Liver (tissue), 9 donors: ENCODE measurements around the gene STKLD1. TPM values are rescaled to one million over a fixed set of nuclear protein-coding genes. Genes with fewer than 3 reads are reported as not detected.
A peak's percentile ranks its signal among the peaks of the same experiment; 100 is the strongest.
"Not testable (repeated sequence)": the region's sequence is repeated elsewhere in the genome, so short reads cannot be mapped to it uniquely, and the experiment has no call there.

Experiments
- DNase-seq: peaks from one replicate; pipeline ENCODE4 v3.0.0-alpha.2; 2017; ENCODE audit warnings: low spot score
- H3K27ac ChIP-seq, 2 donors: one replicate each; pipeline ENCODE4 v1.7.0; 2013; ENCODE audit warnings: inconsistent platforms in 2 of 2, low read length in 2 of 2, control low read depth in 1 of 2, low read depth in 1 of 2, mild to moderate bottlenecking in 1 of 2
- H3K27me3 ChIP-seq, 4 donors: one replicate each; pipeline versions ENCODE4 v1.6.1 to v1.7.0; 2013; ENCODE audit warnings: low read length in 3 of 4, inconsistent platforms in 1 of 4, mild to moderate bottlenecking in 1 of 4, moderate library complexity in 1 of 4; ENCODE audit not compliant: control insufficient read depth in 4 of 4, insufficient read depth in 4 of 4
- H3K36me3 ChIP-seq, 4 donors: one replicate each; pipeline versions ENCODE4 v1.6.1 to v1.7.0; 2013; ENCODE audit warnings: low read length in 3 of 4, mild to moderate bottlenecking in 3 of 4, low read depth in 1 of 4, moderate library complexity in 1 of 4; ENCODE audit not compliant: control insufficient read depth in 4 of 4, insufficient read depth in 3 of 4
- H3K4me1 ChIP-seq, 4 donors: one replicate each; pipeline versions ENCODE4 v1.6.1 to v1.7.0; 2013; ENCODE audit warnings: low read length in 3 of 4, mild to moderate bottlenecking in 3 of 4, moderate library complexity in 1 of 4; ENCODE audit not compliant: control insufficient read depth in 4 of 4, insufficient read depth in 4 of 4
- H3K4me3 ChIP-seq, 3 donors: one replicate each; pipeline versions ENCODE4 v1.6.1 to v1.7.0; 2013; ENCODE audit warnings: low read length in 3 of 3, control low read depth in 1 of 3, low read depth in 1 of 3, mild to moderate bottlenecking in 1 of 3
- H3K9ac ChIP-seq, 2 donors: one replicate each; pipeline ENCODE4 v1.7.0; 2013; ENCODE audit warnings: low read length in 2 of 2, mild to moderate bottlenecking in 2 of 2, moderate library complexity in 2 of 2, control low read depth in 1 of 2, low read depth in 1 of 2
- H3K9me3 ChIP-seq, 4 donors: one replicate each; pipeline versions ENCODE4 v1.6.1 to v1.7.0; 2013; ENCODE audit warnings: low read length in 3 of 4; ENCODE audit not compliant: control insufficient read depth in 4 of 4
- CTCF ChIP-seq: fragments of 150-350 bp; IDR thresholded peaks from 2 replicates; pipeline ENCODE4 v1.5.1; 2017; ENCODE audit warnings: improper control_type of control experiment, low read depth, low read length; ENCODE audit not compliant: missing input control
- FOXA2 ChIP-seq: IDR thresholded peaks from 2 replicates; pipeline ENCODE4 v1.6.1; 2016; ENCODE audit warnings: antibody characterized with exemption
- HNF4A ChIP-seq, 2 donors: conservative IDR thresholded peaks; 2 replicates each; pipeline ENCODE4 v1.6.1; 2016; ENCODE audit warnings: antibody characterized with exemption in 2 of 2, mild to moderate bottlenecking in 2 of 2
- HNF4G ChIP-seq: IDR thresholded peaks from 2 replicates; pipeline ENCODE4 v1.6.1; 2016; ENCODE audit warnings: antibody characterized with exemption
- MAX ChIP-seq: IDR thresholded peaks from 2 replicates; pipeline ENCODE4 v1.6.1; 2016; ENCODE audit warnings: antibody characterized with exemption
- REST ChIP-seq: IDR thresholded peaks from 2 replicates; pipeline ENCODE4 v1.6.1; 2016; ENCODE audit warnings: antibody characterized with exemption, mild to moderate bottlenecking
- RXRA ChIP-seq, 2 donors: IDR thresholded peaks; 2 replicates each; pipeline ENCODE4 v1.6.1; 2017 to 2018; ENCODE audit warnings: antibody characterized with exemption in 2 of 2, mild to moderate bottlenecking in 1 of 2
- YY1 ChIP-seq: IDR thresholded peaks from 2 replicates; pipeline ENCODE4 v1.6.1; 2016; ENCODE audit warnings: antibody characterized with exemption, mild to moderate bottlenecking
- ZBTB33 ChIP-seq: IDR thresholded peaks from 2 replicates; pipeline ENCODE4 v1.6.1; 2016; ENCODE audit warnings: antibody characterized with exemption
- WGBS: extraction: QIAGEN DNeasy Blood & Tissue Kit; methylation state at CpG from one replicate; pipeline ENCODE4 v1.1.7; 2013; 5-methylcytosine and 5-hydroxymethylcytosine counted together
- polyA plus RNA-seq, 2 donors: library from polyadenylated mRNA; stranded (reverse) in 1 of 2; unstranded in 1 of 2; fragments of 200-250 nt in 1 of 2; fragments of >200 nt in 1 of 2; fragmentation: Nextera tagmentation in 1 of 2; extraction: Ambion mirVana in 1 of 2; gene quantifications; one replicate each; pipeline versions ENCODE4 v1.2.1 to v1.2.3, GENCODE V29; 2013 to 2015
- total RNA-seq, 2 donors: library from RNA; depleted of rRNA; stranded (reverse); fragments of >200 nt; gene quantifications; one replicate each; pipeline ENCODE4 v1.2.3, GENCODE V29; 2014
- donor health status: healthy.
- donor health status: healthy.
- donor health status: healthy.
- donor health status: healthy.
- donor health status: healthy.

Gene STKLD1
- total and polyA plus RNA-seq, 4 donors, result 0.25 to 0.85 (median 0.33) TPM

- Histone ChIP-seq H3K9ac (no peak overlapping the region), H3K27ac (no peak overlapping the region), H3K27me3 (no peaks in the 10 kb centered on the region), H3K9me3 (no peaks in the 10 kb centered on the region), H3K4me3 (no peak overlapping the region), H3K36me3 (peaks cover 20 to 42% (median 30%) of the 10 kb centered on the region in 4 donors), H3K4me1 (peaks cover 0 to 26% (median 13%) of the 10 kb centered on the region in 4 donors)
- no peak for DNase-seq
- 87% methylated on average over 6 of the region's 6 CpGs for WGBS
- TF ChIP-seq FOXA2 (no peak), RXRA (IDR thresholded peaks at IDR 0.05) (no peak), MAX (no peak), REST (no peak), YY1 (no peak), CTCF (no peak), ZBTB33 (no peak), HNF4G (no peak), HNF4A (conservative IDR thresholded peaks at IDR 0.05) (no peak)
Measured at GRCh38 chr9:133334161-133334560, 42.0 kb upstream of the STKLD1 start.

- H3K9ac ChIP-seq, result peak overlapping the region in 1 of 2 donors; percentile 53
- H3K27ac ChIP-seq, H3K27me3 ChIP-seq, H3K9me3 ChIP-seq, DNase-seq: not testable (repeated sequence)
- 75% methylated on average over 11 of the region's 11 CpGs for WGBS
- H3K36me3 ChIP-seq, result peaks cover 20 to 47% (median 33%) of the 10 kb centered on the region in 4 donors
- peak overlapping the region in 2 of 3 donors; percentile 67 to 85 for H3K4me3 ChIP-seq
- H3K4me1 ChIP-seq, result peaks cover 0 to 26% (median 13%) of the 10 kb centered on the region in 4 donors
Measured at GRCh38 chr9:133334888-133335287, 41.3 kb upstream of the STKLD1 start.
